Activated CD8-positive, alpha-beta memory T cell treated with anti-CD3 and anti-CD28 coated beads for 4 hours (primary cell): ENCODE results near the gene EFR3B.
"Not testable (repeated sequence)": the region's sequence is repeated elsewhere in the genome, so short reads cannot be mapped to it uniquely, and the experiment has no call there.

Experiments used
- DNase-seq, 2 donors: peaks; one replicate each; pipeline ENCODE4 v3.0.0-alpha.2; 2020; ENCODE audit warnings: low read depth in 2 of 2

EFR3B gene

DNA sequence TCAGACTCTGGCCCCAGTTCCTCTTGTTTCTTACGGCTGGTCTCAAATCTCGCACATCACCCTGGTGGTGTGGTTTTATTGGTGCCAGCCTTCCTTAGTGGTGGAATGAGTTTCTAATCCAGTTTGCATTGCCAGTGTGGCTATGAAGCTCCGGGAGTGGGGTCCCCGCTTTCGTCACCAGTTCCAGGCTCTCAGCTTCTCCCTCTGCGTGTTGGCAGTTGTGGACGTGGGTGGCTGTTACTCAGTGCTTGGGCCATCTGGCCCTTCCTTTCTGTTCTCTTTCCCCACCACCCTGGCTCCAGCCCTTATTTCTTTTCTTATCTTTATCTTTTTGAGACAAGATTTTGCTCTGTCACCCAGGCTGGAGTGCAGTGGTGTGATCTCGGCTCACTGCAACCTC, 30.1 kb downstream of the EFR3B start:
- no peak for DNase-seq

- DNase-seq = no peak
Observed at GRCh38 chr2:25072606-25073005, 30.7 kb downstream of the EFR3B start.

- no peak for DNase-seq
Observed at GRCh38 chr2:25073025-25073424, 31.1 kb downstream of the EFR3B start.

DNA sequence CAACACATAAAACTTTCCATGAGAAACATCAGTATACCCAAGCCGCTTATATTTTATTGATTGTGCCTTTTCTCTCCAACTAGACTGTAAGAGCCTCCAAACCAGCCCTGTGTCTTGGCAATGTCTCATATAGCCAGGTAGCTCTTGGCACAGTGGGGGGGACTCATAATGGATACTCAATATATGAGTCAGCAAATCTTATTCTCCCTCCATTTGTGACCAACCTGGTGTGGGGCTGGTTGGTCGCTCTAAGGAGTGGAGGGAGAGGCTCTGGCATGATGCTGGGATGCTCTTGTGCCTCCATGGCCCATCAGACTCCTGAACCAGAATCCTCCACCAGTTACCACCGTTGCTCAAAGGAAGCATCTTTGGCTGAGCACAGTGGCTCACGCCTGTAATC, 32.0 kb downstream of the EFR3B start:
- DNase-seq = no peak

DNA sequence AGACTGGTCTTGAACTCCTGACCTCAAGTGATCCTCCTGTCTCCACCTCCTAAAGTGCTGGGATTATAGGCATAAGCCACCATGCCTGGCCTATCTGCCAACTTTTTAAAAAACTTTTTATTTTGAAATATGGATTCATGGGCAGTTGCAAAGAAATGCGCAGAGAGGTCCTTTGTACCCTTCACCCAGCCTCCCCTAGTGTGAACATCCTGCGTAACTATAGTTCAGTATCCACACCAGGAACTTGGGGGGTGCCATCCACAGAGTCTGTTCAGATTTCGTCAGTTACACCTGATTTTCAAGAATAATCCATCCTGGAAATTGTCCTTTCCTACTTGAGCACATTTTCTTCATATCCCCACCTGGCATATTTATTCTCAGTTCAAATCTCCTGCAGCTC, 33.0 kb downstream of the EFR3B start:
- no peak for DNase-seq

- DNase-seq = no peak
Observed at GRCh38 chr2:25076749-25077148, 34.9 kb downstream of the EFR3B start.

- DNase-seq = no peak
Observed at GRCh38 chr2:25077789-25078169, 35.9 kb downstream of the EFR3B start.

DNA sequence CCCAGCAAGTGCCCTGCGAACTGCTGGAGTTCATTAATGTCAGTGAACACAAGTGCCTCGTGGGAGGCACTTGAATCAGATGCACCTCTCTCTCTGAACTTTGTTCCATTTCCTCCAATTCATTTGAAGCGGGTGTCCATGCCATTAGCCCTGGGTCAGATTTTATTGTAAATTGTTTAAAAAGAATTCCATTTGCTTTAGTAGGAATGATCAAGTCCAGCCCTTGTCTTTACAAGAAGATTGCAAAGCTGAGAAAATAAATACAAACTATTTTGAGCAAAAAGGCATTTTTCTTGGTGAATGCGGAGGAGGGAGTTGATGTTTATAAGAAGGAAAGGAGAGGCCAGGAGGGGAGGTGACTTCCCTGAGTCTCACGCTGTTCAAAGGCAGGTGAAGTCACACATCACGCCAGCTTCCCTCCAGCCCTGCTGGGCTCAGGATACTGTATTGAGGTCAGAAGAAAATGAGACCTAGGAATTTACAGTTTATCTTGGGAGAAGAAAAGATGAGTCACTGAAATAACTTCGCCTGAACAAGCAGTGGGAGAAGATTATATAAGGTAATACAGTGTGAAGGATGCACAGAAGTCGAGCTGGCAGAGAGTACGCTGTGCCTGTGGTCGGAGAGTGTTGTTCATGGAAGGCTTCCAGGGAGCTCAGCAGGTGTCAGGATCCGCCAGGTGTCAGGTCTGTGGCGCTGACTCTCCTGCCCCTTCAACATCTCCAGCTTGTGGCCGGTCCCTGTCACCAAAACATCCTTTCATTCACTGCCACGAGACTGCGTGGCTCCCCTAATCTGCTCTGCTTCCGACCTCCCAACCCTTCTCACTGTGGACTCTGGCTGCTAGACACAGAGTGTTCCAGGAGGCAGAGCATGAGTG, 36.5 kb downstream of the EFR3B start:
- no peak for DNase-seq

GRCh38 chr2:25079050-25079635, 37.3 kb downstream of the EFR3B start:
- no peak for DNase-seq

- no peak for DNase-seq
Observed at GRCh38 chr2:25081237-25081790, 39.4 kb downstream of the EFR3B start.

DNA sequence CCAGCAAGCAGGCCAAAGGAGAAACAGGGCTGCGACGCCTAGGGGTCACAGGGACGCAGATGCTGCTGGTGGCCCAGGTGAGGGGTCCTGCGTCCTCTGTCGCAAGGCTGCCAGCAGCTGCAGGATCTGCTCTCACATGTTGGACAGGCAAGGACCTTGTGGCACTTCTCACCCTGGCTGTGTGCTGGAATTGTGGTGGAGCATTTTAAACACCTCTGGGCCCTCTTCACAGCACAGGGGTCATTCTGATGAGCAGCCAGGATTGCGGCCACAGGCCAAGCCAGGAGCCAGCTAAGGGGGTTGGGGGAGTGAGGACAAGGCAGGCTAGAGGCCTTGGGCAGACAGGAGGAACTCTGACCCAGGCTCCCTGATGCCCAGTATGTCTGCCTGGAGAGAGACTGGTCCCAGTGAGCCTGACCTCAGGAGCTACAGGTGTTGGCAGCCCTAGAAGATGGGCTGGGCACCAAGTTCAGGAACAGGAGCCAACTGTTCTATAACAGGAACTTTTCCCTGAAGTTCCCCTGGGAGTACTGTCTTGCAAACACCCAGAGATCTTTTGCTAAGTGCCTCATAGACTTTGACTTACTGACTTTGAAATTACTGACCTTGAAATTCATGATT, 40.2 kb downstream of the EFR3B start:
- no peak for DNase-seq

DNA sequence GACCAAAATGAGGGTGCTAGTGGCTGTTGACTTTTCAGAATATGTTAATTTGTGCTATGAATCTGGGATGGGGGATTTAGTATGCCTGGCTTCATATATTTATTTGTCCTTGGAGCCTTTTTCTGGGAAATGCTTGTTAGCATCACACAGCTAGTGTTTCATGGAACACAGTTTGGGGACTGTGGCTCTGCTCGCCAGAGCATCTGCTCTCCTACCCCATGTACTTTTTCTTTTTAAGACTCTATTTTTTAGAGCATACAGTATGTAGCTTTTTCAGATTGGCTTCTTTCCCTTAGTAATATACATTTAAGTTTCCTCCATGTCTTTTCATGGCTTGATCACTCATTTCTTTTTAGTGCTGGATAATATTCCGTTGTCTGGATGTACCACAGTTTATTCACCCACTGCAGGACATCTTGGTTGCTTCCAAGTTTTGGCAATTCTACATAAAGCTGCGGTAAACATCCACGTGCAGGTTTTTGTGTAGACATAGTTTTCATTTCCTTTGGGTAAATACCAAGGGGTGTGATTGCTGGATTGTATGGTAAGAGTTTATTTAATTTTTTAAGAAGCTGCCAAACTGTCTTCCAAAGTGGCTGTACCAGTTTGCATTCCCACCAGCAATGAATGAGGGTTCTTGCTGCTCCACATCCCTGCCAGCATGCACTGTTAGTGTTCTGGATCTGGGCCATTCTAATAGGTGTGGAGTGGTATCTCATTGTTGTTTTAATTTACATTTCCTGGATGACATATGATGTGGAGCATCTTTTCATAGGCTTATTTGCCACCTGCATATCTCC, 44.1 kb downstream of the EFR3B start:
- no peak for DNase-seq

- no peak for DNase-seq
Observed at GRCh38 chr2:25088817-25089516, 47.1 kb downstream of the EFR3B start.

GRCh38 chr2:25089605-25090315, 47.9 kb downstream of the EFR3B start:
- DNase-seq = no peak

DNA sequence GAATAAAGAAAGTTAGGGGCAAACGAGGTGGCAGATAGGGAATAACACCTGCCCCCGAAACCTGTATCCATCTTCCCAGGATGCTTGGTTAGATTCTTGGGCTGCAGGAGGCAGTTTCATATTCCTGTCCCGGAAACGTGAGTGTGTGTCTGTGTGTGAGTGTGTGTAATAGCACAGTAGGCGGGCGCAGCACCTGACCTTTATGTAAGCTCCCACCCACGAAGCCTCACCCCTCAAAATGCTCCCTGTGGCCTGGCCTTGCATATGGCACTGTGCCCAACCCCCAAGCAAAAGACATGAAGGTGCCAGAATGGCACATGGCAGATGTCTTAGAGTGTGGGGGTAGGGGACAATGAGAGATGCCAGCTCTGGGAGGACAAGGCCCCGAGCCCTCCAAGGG, 48.9 kb downstream of the EFR3B start:
- DNase-seq = no peak

- no peak for DNase-seq
Observed at GRCh38 chr2:25091265-25091664, 49.4 kb downstream of the EFR3B start.

GRCh38 chr2:25098056-25098455, 56.2 kb downstream of the EFR3B start:
- no peak for DNase-seq

DNA sequence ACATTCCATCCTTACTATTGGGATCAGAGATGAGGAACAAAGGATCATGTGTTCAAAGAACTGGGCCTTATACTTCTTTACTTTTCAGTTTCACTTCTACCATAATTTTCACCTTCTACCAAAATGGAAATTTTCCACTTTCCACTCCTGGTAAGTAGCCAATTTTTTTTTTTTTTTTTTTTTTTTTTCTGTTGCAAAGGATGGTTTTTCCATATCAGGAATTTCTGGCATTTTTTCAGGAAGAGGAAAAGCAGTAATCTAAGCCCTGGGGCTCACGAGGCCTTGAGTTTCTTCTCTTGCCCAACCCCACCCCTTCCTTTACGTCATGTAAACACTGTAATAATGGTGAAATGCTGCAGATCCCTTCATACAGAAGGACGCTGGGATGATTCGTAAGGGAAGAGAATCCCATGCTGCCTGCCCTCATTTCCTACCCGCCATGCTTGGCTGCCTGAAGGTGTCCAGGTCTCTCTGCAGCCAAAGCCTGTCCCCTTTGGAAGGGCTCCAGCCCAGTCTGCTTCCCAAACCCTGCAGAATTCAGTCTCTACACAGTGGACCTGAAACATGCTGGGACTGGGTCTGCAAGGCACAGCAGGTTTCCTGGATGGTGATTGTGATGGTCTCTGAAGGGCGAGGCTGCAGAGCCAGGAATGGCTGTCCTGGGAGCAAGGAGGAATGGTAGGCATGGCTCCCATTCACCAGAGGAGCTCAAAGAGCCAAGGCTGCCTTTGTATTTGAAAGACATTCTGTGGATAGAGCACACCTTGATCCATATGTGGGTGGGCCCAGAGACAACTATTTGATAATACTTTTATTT, 57.0 kb downstream of the EFR3B start:
- DNase-seq = no peak

- not testable (repeated sequence) for DNase-seq
Observed at GRCh38 chr2:25102352-25102751, 60.5 kb downstream of the EFR3B start.
